MCF 10A (cell line): ENCODE measurements around the gene IBA57. TPM values are rescaled to one million over a fixed set of nuclear protein-coding genes. Genes with fewer than 3 reads are reported as not detected.

Experiments
- BruUV-seq: library from RNA; stranded (reverse); fragments of 400-500 nt; replicated peaks from 2 replicates; lab custom pipeline; 2021; lab: Mats Ljungman, UMichigan
- CTCF ChIA-PET: fragments of 300-600 bp; sonication (Branson Sonifier 250); formaldehyde crosslinking; extraction: SDS; loops from one replicate; lab custom pipeline; 2021; ENCODE audit warnings: antibody characterized with exemption, inconsistent platforms; lab: Yijun Ruan, JAX
- POLR2A ChIA-PET: fragments of 300-600, 350-650 bp; sonication (Branson Sonifier 250); formaldehyde crosslinking; extraction: SDS; loops from one replicate; lab custom pipeline; 2020; ENCODE audit warnings: antibody characterized with exemption, inconsistent platforms; lab: Yijun Ruan, JAX
- DNase-seq: peaks from one replicate; pipeline ENCODE4 v3.0.0-alpha.2; 2018; ENCODE audit not compliant: unreplicated experiment
- H3K27ac Mint-ChIP-seq: one replicate; pipeline ENCODE4 v1.8.0; 2022; ENCODE audit warnings: mild to moderate bottlenecking, low read depth, mixed read lengths; ENCODE audit not compliant: unreplicated experiment
- H3K27me3 Mint-ChIP-seq: one replicate; pipeline ENCODE4 v1.8.0; 2022; ENCODE audit warnings: mixed read lengths; ENCODE audit not compliant: insufficient read depth, unreplicated experiment
- H3K36me3 Mint-ChIP-seq: one replicate; pipeline ENCODE4 v1.8.0; 2022; ENCODE audit warnings: mild to moderate bottlenecking, moderate library complexity, mixed read lengths; ENCODE audit not compliant: insufficient read depth, unreplicated experiment
- H3K4me1 Mint-ChIP-seq: one replicate; pipeline ENCODE4 v1.8.0; 2022; ENCODE audit warnings: mixed read lengths; ENCODE audit not compliant: insufficient read depth, unreplicated experiment
- H3K4me3 Mint-ChIP-seq: one replicate; pipeline ENCODE4 v1.8.0; 2022; ENCODE audit warnings: mild to moderate bottlenecking, moderate library complexity, mixed read lengths; ENCODE audit not compliant: unreplicated experiment
- H3K9me3 Mint-ChIP-seq: one replicate; pipeline ENCODE4 v1.8.0; 2022; ENCODE audit warnings: mixed read lengths; ENCODE audit not compliant: unreplicated experiment
- intact Hi-C: fragments of 100-400 bp; cut with micrococcal nuclease; formaldehyde crosslinking; loops from 2 replicates; pipeline ENCODE4 v1.14.1; 2022
- total RNA-seq: library from RNA; stranded (reverse); gene quantifications from 2 replicates; pipeline ENCODE4 v1.2.3, GENCODE V29; 2022
- TF ChIP-seq, protein P1 (sequence below): fragments of 200-600 bp; IDR thresholded peaks from one replicate; pipeline ENCODE4 v1.8.0; 2022; ENCODE audit warnings: antibody characterized with exemption, mild to moderate bottlenecking; ENCODE audit not compliant: unreplicated experiment

Gene IBA57
- total RNA-seq, 1 experiment from 2014 or later: 16.5 TPM

DNA sequence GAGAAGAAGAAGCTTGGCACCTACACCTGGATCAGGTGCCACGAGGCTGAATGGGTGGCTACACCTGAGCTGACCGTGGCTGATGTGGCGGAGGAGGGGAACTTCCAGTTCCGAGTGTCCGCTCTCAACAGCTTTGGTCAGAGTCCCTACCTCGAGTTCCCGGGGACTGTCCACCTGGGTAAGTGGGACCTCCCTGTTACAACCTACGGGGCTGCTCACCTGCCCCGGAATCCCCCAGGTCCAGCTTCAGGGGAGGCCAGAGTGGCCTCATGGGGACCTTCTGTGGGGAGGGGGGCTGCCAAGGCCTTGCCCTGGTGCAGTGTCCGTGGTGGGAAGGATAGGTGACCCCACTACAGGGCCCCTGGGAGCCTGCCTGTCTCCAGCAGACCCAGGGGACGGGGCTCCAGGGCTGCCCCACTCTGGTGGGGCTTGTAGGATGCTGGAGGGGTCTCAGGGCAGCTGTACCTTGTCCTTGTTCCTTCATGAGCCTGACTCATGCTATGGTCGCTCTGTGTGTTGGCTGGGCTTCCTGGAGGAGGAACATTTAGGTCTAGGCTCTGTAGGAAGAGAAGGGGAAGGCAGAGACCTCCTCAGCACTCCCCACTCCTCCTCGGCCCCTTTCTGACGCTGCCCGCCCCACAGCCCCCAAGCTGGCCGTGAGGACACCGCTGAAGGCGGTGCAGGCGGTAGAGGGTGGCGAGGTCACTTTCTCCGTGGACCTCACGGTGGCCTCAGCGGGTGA, 49.5 kb downstream of the IBA57 start:
- H3K9me3 Mint-ChIP-seq: no peaks in the 10 kb centered on the region
- intact Hi-C loops: loop anchor here (5.0 kb wide), 2 partner anchors 162 to 192 kb away; partner anchors contain the start of gene TRIM11
- ChIA-PET POLR2A (interaction anchor here (1.4 to 2.5 kb wide), 3 partner anchors 12 to 190 kb away, joined by 4 to 15 read pairs (median 14); no protein-coding TSS in a partner anchor), CTCF (interaction anchor here (0.6 to 3.2 kb wide), 17 partner anchors 8 to 300 kb away, joined by 3 to 28 read pairs (median 4); no protein-coding TSS in a partner anchor)
- no peak overlapping the region for H3K27ac Mint-ChIP-seq
- H3K4me1 Mint-ChIP-seq: peaks cover 4% of the 10 kb centered on the region
- no TSS peak for BruUV-seq
- DNase-seq: no peak
- H3K36me3 Mint-ChIP-seq: peaks cover 7% of the 10 kb centered on the region
- H3K27me3 Mint-ChIP-seq: no peaks in the 10 kb centered on the region
- TF ChIP-seq, protein P1, sequence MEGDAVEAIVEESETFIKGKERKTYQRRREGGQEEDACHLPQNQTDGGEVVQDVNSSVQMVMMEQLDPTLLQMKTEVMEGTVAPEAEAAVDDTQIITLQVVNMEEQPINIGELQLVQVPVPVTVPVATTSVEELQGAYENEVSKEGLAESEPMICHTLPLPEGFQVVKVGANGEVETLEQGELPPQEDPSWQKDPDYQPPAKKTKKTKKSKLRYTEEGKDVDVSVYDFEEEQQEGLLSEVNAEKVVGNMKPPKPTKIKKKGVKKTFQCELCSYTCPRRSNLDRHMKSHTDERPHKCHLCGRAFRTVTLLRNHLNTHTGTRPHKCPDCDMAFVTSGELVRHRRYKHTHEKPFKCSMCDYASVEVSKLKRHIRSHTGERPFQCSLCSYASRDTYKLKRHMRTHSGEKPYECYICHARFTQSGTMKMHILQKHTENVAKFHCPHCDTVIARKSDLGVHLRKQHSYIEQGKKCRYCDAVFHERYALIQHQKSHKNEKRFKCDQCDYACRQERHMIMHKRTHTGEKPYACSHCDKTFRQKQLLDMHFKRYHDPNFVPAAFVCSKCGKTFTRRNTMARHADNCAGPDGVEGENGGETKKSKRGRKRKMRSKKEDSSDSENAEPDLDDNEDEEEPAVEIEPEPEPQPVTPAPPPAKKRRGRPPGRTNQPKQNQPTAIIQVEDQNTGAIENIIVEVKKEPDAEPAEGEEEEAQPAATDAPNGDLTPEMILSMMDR: no peak
- no peak overlapping the region for H3K4me3 Mint-ChIP-seq

DNA sequence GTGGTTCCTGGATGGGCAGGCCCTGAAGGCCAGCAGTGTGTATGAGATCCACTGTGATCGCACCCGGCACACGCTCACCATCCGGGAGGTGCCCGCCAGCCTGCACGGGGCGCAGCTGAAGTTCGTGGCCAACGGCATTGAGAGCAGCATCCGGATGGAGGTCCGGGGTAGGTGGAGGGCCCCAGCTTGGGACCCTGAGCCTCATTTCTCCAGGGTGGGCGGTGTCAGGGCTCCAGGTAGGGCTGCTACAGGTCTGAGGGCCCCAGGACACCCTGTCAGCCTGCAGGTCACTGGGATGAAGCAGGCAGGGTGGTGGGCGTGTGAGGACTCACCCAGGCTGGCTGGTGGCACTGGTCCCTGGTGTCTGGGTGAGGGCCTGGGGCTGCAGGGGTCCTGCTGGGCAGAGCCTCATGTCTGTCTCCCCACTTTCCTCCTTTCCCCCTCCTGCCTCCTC, 50.1 kb downstream of the IBA57 start:
- H3K36me3 Mint-ChIP-seq: peaks cover 11% of the 10 kb centered on the region
- no TSS peak for BruUV-seq
- ChIA-PET POLR2A (interaction anchor here (1.4 to 2.5 kb wide), 2 partner anchors 11 to 13 kb away, joined by 4 to 15 read pairs; no protein-coding TSS in a partner anchor), CTCF (interaction anchor here (0.6 to 3.2 kb wide), 5 partner anchors 11 to 299 kb away, joined by 4 to 21 read pairs (median 11); no protein-coding TSS in a partner anchor)
- H3K4me3 Mint-ChIP-seq: no peak overlapping the region
- DNase-seq: no peak
- intact Hi-C loops: no loop called here
- no peaks in the 10 kb centered on the region for H3K4me1 Mint-ChIP-seq
- TF ChIP-seq, protein P1: no peak
- H3K27ac Mint-ChIP-seq: no peak overlapping the region
- H3K9me3 Mint-ChIP-seq: no peaks in the 10 kb centered on the region
- no peaks in the 10 kb centered on the region for H3K27me3 Mint-ChIP-seq

GRCh38 chr1:228216371-228217320, 51.0 kb downstream of the IBA57 start:
- POLR2A ChIA-PET: no interaction called here
- Mint-ChIP-seq H3K4me3 (no peak overlapping the region), H3K9me3 (no peaks in the 10 kb centered on the region), H3K27me3 (no peaks in the 10 kb centered on the region), H3K27ac (no peak overlapping the region), H3K36me3 (peaks cover 11% of the 10 kb centered on the region), H3K4me1 (no peaks in the 10 kb centered on the region)
- CTCF ChIA-PET: interaction anchor here (0.6 to 1.4 kb wide), 3 partner anchors 10 to 209 kb away, joined by 3 to 6 read pairs (median 4); no protein-coding TSS in a partner anchor
- DNase-seq: no peak
- TF ChIP-seq, protein P1: no peak
- intact Hi-C loops: no loop called here
- no TSS peak for BruUV-seq
